ENCODE data around the gene SLC30A7. TPM values are rescaled to one million over a fixed set of nuclear protein-coding genes. Genes with fewer than 3 reads are reported as not detected.

The SLC30A7 gene
- total RNA-seq (10 to 100 TPM; 12.6 to 38.9 TPM), polyA plus RNA-seq (1 to 10 TPM; 6.0 to 9.1 TPM)

- Histone ChIP-seq H3K36me3 (ENCODE audit: control insufficient read depth in 4 of 4, insufficient read depth in 3 of 4, low read depth in 1 of 4, low read length in 3 of 4) (peaks cover 0 to 8% (median 7%) of the 10 kb centered on the region in 4 donors), H3K4me3 (ENCODE audit: low read depth in 1 of 3, low read length in 3 of 3) (peak within 1 kb of the TSS; percentile 83 to 99 (median 91)), H3K27ac (ENCODE audit: low read depth in 1 of 2, low read length in 2 of 2) (peak within 1 kb of the TSS; percentile 97 to 98), H3K27me3 (ENCODE audit: control insufficient read depth in 4 of 4, insufficient read depth in 4 of 4, low read length in 3 of 4) (no peaks in the 10 kb centered on the region), H3K9me3 (ENCODE audit: control insufficient read depth in 4 of 4, low read length in 3 of 4) (no peaks in the 10 kb centered on the region), H3K9ac (ENCODE audit: low read depth in 1 of 2, low read length in 2 of 2) (peak within 1 kb of the TSS; percentile 94 to 97), H3K4me1 (ENCODE audit: control insufficient read depth in 4 of 4, insufficient read depth in 4 of 4, low read length in 3 of 4) (peaks cover 0 to 17% (median 12%) of the 10 kb centered on the region in 4 donors)
- under 1% methylated on average over 62 of the region's 62 CpGs for WGBS
- TF ChIP-seq HNF4A (conservative IDR thresholded peaks at IDR 0.05) (peak in 1 of 2 donors; percentile 4), ZBTB33 (IDR thresholded peaks at IDR 0.05) (peak; percentile 14), TAF1 (conservative IDR thresholded peaks at IDR 0.05) (peak; percentile 15), EGR1 (IDR thresholded peaks at IDR 0.05; ENCODE audit: low read depth in 2 of 2) (peak; percentile 40 to 79), GABPA (IDR thresholded peaks at IDR 0.05 in 1 of 2, conservative IDR thresholded peaks at IDR 0.05 in 1 of 2) (peak; percentile 63 to 92), RXRA (IDR thresholded peaks at IDR 0.05) (no peak), YY1 (IDR thresholded peaks at IDR 0.05) (peak; percentile 67), SP1 (IDR thresholded peaks at IDR 0.05) (peak; percentile 22), MAX (IDR thresholded peaks at IDR 0.05) (peak; percentile 54), HNF4G (IDR thresholded peaks at IDR 0.05) (no peak), ATF3 (IDR thresholded peaks at IDR 0.05) (no peak)
- DNase-seq (ENCODE audit: low spot score) = peak; percentile 98
Measured at GRCh38 chr1:100895540-100896480, at the start of gene SLC30A7. TSS of gene SLC30A7 (plus strand) at chr1:100896090. CDS start at chr1:100896263, 173 bp downstream.

- Histone ChIP-seq H3K4me3 (ENCODE audit: low read depth in 1 of 3, low read length in 3 of 3) (no peak overlapping the region), H3K9me3 (ENCODE audit: control insufficient read depth in 4 of 4, low read length in 3 of 4) (no peaks in the 10 kb centered on the region), H3K27ac (ENCODE audit: low read depth in 1 of 2, low read length in 2 of 2) (no peak overlapping the region), H3K9ac (ENCODE audit: low read depth in 1 of 2, low read length in 2 of 2) (no peak overlapping the region), H3K4me1 (ENCODE audit: control insufficient read depth in 4 of 4, insufficient read depth in 4 of 4, low read length in 3 of 4) (no peaks in the 10 kb centered on the region), H3K27me3 (ENCODE audit: control insufficient read depth in 4 of 4, insufficient read depth in 4 of 4, low read length in 3 of 4) (no peaks in the 10 kb centered on the region), H3K36me3 (ENCODE audit: control insufficient read depth in 4 of 4, insufficient read depth in 3 of 4, low read depth in 1 of 4, low read length in 3 of 4) (no peaks in the 10 kb centered on the region)
- WGBS = 49% methylated on average over 2 of the region's 2 CpGs
- DNase-seq (ENCODE audit: low spot score) = no peak
- TF ChIP-seq TAF1 (conservative IDR thresholded peaks at IDR 0.05) (no peak), FOXA1 (IDR thresholded peaks at IDR 0.05) (no peak), MAX (IDR thresholded peaks at IDR 0.05) (no peak), RAD21 (IDR thresholded peaks at IDR 0.05) (no peak), ATF3 (IDR thresholded peaks at IDR 0.05) (no peak), ZBTB33 (IDR thresholded peaks at IDR 0.05) (no peak), SP1 (IDR thresholded peaks at IDR 0.05) (no peak), YY1 (IDR thresholded peaks at IDR 0.05) (no peak), JUND (IDR thresholded peaks at IDR 0.05) (no peak), REST (IDR thresholded peaks at IDR 0.05) (no peak), RXRA (IDR thresholded peaks at IDR 0.05) (no peak), NR2F2 (IDR thresholded peaks at IDR 0.05) (no peak), CTCF (IDR thresholded peaks at IDR 0.05; ENCODE audit: low read depth, low read length, missing input control) (no peak), HNF4A (conservative IDR thresholded peaks at IDR 0.05) (no peak)
Measured at GRCh38 chr1:100847361-100848082, 48.4 kb upstream of the SLC30A7 start.

Data from liver (tissue), 9 donors.